ENCODE measurements around the gene SMAGP. TPM values are rescaled to one million over a fixed set of nuclear protein-coding genes. Genes with fewer than 3 reads are reported as not detected.
"Not testable (repeated sequence)": the region's sequence is repeated elsewhere in the genome, so short reads cannot be mapped to it uniquely, and the experiment has no call there.

SMAGP gene
- 11.2 and 16.8 TPM in 2 replicates for total RNA-seq (2014; rRNA removed; shearing (Covaris generic))

- DNase-seq (ENCODE audit: low spot score), result peak; percentile 37
Observed at GRCh38 chr12:51270067-51270950, at the start of gene SMAGP. SMAGP (minus strand) TSS chr12:51270415; CDS start chr12:51269278, 1,137 bp downstream.

DNA sequence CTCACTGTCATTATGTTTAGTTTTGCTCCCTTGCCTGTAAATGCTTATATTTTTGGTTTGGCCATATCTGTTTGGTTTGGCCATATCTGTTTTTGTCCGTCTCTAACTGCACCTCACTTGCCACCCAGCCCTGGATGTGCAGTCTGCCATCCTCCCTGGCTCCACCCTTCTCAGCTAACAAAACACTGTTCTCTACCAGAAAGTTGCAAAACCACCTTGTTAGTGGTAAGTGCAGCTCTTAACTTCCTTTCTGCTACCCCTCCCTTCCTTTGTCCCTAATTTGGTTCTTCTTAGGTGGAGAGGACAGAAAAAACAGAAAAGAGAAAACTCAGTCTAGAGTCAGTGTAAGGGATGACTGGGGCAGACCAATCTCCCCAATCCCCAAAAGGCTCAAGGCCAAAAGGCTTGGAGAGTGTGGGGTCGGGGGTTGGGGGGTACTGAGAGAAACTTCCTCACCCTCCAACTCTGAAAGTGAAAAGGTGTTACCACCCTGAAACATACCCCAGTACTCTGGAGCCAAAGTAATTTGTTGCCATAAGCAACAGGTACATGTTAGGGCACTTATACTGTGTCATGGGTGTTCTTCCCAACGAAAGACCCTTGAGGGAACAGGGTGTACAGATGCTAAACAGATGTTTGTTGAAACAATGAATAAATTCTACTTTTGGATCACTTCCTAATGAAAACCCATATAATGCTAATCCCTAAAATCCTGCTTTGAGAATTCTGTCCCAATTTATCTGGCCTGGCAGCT, 48.8 kb upstream of the SMAGP start:
- no peak for DNase-seq (ENCODE audit: low spot score)

GRCh38 chr12:51318057-51318806, 48.0 kb upstream of the SMAGP start:
- not testable (repeated sequence) for DNase-seq (ENCODE audit: low spot score)

DNA sequence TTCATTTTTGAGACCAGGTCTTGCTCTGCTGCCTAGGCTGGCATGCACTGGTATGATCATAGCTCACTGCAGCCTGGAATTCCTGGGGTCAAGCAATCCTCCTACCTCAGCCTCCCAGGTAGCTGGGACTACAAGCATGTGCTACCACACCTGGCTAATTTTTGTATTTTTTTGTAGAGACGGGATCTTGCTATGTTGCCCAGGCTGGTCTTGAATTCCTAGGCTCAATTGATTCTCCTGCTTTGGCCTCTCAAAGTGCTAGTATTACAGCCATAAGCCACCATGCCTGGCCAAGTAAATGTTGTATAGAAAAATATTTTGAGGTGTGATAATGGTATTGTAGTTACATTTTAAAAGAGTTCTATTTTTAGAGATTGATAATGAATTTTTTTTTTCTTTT, 41.2 kb upstream of the SMAGP start:
- DNase-seq (ENCODE audit: low spot score), result no peak

- DNase-seq (ENCODE audit: low spot score), result peak; percentile 84
Observed at GRCh38 chr12:51307655-51308593, 37.7 kb upstream of the SMAGP start.

- no peak for DNase-seq (ENCODE audit: low spot score)
Observed at GRCh38 chr12:51306507-51306906, 36.3 kb upstream of the SMAGP start.

DNA sequence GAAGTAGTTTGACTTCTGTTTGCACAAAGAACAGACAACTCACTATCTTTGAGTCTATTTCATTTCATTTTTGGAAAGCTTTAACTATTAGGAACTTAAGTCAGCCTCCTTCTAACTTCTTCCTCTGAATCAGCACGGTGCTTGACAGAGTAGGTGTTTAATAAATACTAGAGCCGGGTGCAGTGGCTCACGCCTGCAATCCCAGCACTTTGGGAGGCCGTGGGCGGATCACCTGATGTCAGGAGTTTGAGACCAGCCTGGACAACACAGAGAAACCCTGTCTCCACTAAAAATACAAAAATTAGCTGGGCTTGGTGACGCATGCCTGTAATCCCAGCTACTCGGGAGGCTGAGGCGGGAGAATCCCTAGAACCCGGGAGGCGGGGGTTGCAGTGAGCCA, 30.6 kb upstream of the SMAGP start:
- not testable (repeated sequence) for DNase-seq (ENCODE audit: low spot score)

GRCh38 chr12:51295651-51296050, 25.4 kb upstream of the SMAGP start:
- DNase-seq (ENCODE audit: low spot score), result no peak

- DNase-seq (ENCODE audit: low spot score), result not testable (repeated sequence)
Observed at GRCh38 chr12:51294097-51294496, 23.9 kb upstream of the SMAGP start.

GRCh38 chr12:51293696-51294095, 23.5 kb upstream of the SMAGP start:
- DNase-seq (ENCODE audit: low spot score), result no peak

GRCh38 chr12:51291603-51292513, 21.6 kb upstream of the SMAGP start:
- not testable (repeated sequence) for DNase-seq (ENCODE audit: low spot score)

DNA sequence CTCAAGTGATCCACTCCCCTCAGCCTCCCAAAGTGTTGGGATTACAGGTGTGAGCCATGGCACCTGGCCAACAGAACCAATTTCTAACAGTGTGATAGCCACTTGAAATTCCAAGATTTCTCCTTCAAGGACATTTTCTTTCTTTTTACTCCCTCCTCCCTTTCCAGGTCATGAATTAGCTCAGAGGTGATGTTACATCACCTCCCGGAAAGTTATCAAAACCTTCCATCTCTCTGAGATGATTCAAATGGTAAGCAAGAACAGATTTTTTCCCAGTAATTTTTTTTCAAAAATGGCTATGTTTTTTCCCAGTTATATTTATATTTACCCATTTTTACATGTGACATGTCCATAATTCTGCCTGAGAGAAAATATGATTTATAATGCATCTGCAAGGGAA, 15.6 kb upstream of the SMAGP start:
- DNase-seq (ENCODE audit: low spot score), result no peak

GRCh38 chr12:51281202-51281924, 11.1 kb upstream of the SMAGP start:
- no peak for DNase-seq (ENCODE audit: low spot score)

DNA sequence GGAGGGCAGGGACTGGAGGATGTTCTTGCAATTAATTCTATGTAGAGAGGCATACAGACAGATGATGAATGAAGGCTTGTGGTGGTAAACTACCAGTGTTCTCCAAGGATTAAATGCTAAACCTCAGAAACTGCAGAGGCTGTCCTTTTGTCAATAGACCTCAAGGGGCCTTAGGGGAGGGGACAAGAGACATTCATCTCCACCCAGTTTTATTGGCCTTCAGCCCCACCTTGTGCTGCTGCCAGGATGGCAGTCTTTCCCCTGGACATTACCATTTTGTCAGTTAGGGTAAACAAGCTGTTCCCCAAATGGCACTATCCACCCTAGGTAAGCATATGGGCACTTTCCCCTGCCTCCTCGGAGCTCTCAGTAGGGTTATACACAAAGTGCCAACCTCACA, 4.9 kb upstream of the SMAGP start:
- DNase-seq (ENCODE audit: low spot score), result no peak

DNA sequence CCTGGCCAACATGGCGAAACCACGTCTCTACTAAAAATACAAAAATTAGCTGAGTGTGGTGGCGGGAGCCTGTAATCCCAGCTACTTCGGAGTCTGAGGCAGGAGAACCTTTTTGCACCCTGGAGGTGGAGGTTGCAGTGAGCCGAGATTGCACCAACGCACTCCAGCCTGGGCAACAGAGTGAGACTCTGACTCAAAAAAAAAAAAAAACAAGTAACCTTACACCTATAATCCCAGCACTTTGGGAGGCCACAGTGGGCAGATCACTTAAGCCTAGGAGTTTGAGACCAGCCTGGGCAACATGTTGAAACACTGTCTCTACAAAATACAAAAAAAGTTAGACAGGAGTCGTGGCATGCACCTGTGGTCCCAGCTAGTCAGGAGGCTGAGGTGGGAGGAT, 2.6 kb upstream of the SMAGP start:
- DNase-seq (ENCODE audit: low spot score), result not testable (repeated sequence)

DNA sequence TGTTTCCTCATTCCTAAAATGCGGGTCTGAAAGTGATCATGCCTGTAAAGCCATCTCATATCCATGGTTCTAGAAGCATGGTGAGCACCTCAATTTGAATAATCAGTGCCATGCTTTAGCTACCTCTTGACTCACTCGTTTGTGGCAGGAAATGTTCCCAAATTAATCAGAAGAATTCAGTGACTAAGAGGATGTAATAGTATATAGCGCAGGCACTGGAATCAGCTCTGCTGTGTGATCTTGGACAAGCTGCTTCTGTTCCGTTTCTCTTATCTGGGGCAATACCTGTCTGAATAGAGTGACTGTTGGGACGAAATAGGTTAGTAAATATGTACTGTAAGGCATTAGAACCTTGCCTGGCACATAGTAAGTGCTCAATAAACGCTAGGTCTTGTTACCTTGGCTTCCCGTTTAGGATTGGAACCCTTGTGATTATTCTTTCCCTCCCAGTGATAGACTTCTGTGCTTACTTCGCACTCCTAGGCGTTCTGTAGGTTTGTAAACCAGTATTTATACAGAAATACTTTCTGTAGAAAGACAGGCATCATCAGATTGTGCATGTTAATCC, 820 bp upstream of the SMAGP start:
- peak; percentile 87 for DNase-seq (ENCODE audit: low spot score)

DNA sequence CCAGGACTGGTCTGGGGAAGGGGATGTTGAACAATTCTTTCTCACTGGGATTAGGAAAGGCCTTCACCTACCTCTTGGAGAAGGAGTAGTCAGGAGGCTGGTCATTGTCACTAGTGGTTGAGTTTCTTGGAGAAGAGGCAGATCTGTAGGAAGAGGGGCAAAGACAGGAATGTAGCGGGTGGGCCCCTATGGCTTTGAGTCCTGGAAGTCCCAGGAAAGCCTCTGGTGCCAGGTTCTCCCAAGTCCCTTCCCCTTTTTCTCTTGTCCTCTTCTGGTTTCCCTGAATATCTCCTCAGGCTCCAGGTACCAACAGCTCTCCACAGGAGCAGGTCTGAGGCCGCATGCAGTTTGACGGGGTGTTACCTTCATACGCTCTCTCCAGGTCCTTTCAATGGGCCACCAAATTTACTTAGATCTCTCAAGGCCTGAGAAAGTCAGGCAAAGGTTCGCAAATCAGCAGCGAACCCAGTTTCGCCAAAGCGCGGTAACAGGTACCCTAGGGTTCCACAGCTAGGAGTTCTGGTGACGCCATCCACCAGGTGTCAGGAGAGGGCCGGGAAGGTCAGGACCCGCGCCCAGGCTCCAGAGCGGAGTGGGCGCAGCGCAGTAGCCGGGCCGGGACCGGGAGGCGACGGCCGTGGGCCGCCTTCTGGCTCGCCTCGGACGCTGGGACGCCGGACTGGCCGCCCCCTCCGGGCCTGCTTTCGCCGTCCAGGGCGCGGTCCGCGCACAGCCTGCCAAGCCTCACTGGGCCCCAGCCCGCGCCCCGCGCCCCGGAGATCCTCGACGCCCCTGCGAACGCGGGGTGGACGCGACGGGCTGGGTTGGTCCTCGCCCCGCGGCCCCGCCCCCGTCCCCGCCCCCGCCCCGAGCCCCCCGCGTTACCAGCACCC, 795 bp downstream of the SMAGP start:
- DNase-seq (ENCODE audit: low spot score), result peak; percentile 36

- no peak for DNase-seq (ENCODE audit: low spot score)
Observed at GRCh38 chr12:51265024-51265423, 5.2 kb downstream of the SMAGP start.
